Fibroblast of peridontal ligament (primary cell): ENCODE data around the gene SGCA.
A peak's percentile ranks its signal among the peaks of the same experiment; 100 is the strongest.

Experiments used
- DNase-seq: peaks from one replicate; pipeline ENCODE4 v3.0.0-alpha.2; 2010; ENCODE audit errors: extremely low read depth

SGCA gene

DNA sequence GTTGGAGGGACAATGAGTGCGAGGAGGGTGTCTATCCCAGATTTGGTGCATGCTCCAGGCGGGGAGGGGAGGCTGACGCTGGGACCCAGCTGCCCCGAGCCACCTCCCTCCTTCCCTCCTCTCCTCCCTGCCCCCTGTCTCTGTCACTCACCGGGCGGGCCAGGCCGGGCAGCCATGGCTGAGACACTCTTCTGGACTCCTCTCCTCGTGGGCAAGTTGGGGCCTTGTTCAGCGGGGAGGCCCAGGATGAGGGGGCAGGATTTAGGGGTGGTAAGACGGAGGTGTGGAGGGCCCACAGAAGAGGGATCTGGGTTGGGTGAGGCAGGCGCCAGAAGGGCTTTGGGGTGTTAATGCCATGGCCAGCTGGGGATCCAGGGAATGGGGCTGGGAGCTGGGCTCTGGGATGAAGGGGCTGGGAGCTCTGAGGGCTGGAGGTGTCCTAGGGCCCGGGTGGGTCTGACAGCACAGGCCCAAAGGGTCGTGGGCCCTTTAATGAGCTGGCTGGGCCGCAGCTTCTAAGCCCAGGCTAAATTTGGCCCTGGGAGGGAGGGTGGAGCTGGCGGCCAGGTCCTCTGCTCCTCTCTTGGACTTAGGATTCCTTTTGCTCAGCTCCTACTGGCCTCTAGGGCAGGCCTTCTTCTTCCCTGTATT is at the start of gene SGCA:
TSS of gene SGCA (plus strand) at position 139 of the 651 bp plus-strand sequence. CDS start at position 175, 36 bp downstream.
- no peak for DNase-seq

GRCh38 chr17:50117202-50118051 is 48.4 kb upstream of the SGCA start:
- DNase-seq = peak; percentile 24

GRCh38 chr17:50118076-50118827 is 47.6 kb upstream of the SGCA start:
- no peak for DNase-seq

- DNase-seq = no peak
These were observed 47.0 kb upstream of the SGCA start for GRCh38 chr17:50118828-50119218.

DNA sequence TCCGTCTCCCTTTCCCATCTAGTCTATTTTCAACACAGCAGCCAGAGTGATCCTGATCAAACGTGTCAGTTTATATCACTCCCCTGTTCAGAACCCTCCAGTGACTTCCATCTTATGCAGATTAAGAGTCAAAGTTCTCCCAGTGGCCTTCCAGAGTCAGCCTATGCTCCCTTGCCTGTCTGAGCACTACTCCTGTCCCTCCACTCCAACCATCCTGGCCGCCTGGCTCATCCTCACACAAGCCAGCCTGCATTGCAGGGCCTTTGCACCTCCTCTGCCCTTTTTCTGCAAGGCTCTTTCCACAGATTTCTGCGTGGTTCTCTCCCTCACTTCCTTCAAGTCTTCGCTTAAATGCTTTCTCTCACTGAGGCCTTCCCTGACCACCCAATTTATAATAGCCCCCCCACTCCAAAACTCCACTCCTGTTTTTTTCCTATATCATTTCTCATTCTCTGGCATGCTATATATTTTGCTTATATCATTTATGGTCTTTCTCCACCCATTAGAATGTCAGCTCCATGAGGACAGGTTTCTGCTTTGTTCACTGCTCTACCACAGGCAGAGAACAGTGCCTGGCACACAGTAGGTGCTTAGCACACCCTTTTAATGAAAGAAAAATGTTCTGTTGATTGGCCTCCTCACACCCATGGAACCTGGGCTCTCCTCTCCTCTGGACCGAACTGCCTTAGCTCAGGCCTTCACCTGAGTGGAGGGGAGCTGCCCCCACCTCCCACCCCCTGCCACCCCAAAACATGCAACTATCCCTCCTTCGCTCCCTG is 45.1 kb upstream of the SGCA start:
- no peak for DNase-seq

DNA sequence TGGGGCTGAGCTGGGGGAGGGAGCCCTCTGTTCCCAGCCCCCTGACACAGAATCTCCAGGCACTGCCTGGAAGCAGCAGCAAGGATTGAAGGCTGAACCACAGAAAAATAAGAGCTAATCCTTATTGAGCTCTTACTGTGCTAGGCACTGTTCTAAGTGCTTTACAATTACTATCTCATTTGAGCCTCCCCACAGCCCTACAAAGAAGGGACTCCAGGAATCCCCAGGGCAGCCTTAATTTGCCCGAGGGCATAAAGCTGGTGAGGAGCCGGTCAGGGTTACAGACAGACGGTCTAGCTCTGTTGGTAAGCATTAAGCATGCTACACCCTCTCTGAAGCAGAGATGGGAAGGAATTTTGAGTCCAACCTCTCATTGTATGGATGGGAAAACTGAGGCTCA is 42.9 kb upstream of the SGCA start:
- no peak for DNase-seq

DNA sequence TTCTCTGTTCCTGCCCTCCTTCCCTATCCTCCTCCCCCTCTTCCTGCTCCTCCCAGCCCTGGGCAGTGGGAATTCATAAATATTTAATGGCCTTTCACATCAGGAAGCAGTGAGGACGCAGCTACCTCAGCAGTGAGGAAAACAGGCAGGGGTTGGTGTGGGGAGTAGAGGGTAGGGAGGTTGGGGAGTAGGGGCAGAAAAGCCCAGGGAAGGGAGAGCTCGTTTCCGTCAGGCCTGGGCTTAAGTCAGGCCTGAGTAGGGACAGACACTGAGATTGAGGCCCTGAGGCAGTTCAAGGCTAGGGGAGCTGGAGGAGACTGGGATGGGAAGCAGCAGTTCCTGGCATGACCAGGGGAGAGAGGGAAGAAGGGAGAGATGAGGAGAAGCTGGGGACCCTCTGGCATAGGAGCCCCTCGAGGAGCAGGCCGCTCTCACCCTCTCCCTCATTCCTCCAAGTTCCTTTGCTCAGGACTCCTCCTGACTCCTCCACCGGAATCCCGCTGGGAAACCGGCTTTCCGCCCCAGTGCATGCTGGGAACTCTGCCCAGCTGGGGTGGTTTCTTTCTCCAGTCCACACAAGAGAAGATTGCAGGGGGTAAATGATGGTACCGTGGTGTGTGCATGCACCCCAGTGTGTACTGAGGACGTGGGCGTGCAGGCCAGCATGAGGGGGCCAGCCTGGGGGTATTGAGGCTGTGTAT is 42.0 kb upstream of the SGCA start:
- peak; percentile 27 for DNase-seq

GRCh38 chr17:50125420-50125997 is 40.3 kb upstream of the SGCA start:
- no peak for DNase-seq

DNA sequence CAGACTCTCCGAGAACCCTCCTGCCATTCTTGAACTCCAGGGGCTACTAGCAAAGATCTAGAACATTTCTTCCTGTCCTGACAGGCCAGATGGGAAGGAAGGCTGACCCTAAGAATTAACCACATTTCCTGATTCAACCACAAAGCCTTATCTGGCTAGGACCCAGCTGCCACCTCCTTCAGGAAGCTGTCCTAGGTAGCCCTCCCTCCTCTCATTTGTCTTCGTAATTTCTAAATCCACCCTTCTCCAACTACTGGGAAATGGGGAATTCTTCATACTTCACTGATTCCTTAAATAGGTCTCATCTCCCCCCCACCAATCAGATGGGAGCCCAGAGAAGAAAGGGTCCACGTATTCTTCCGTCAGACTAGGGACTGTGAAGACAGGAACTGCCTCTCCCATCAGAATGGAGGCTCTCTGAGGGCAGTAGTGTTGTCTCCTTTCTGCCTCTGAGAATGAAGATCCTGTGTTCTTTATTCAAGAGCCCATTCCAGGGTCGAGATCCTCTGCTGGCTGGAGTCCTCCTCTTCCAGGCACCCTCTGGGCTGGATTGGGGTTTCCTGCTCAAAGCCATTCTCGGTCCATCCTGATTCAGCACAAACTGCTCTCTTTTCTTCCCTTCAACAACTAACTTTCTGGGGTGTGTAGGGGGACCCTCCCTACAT is 38.0 kb upstream of the SGCA start:
- no peak for DNase-seq

DNA sequence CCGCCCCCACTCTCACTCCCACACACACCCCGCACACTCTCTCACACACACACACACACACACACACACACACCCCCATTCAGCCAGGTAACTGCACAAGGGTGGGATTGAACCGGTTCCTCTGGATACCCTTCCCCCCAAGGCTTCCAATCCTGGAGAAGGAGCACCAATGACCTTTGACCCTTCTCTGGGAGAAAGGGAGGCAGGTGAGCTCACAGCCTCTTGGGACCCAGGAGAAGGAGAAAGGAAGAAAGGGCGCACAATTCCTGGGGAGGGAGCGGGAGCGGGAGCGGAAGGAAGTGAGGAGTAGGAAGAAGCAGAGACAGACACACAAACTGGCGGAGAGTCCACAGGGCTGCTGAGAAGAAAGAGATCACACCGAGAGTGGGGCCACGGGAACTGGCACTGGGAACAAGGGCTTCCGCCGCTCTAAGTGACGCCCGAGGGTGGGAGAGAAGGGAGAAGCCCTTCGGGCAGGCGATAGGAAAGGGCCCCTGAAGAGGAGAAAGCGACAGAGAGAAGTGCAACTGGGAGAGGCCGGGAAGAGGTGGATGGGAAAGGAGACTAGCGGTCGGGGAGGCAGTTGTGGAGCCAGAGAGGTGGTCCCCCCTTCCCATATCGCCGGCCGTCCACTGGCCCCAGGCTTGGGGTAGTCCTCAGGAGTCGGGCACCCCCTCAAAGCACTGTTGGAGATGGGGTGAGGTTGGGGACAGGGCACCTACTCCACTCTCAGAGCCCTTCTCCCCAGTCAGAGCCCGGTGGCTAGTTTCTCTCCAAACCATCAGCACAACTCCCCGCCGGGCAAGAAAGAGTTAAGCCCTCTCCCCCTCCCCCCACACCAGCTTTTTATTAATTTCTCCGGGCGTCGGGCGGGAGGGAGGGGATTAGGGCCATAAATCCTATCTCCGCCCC is 37.1 kb upstream of the SGCA start:
- DNase-seq = no peak

- no peak for DNase-seq
These were observed 36.5 kb upstream of the SGCA start for GRCh38 chr17:50129353-50129727.

GRCh38 chr17:50129728-50130558 is 35.9 kb upstream of the SGCA start, which contains the start of gene SAMD14:
Gene SAMD14 (minus strand): TSS chr17:50130160. CDS start chr17:50124959, 5,201 bp downstream.
- no peak for DNase-seq

- DNase-seq = no peak
These were observed 35.1 kb upstream of the SGCA start for GRCh38 chr17:50130559-50131305.

DNA sequence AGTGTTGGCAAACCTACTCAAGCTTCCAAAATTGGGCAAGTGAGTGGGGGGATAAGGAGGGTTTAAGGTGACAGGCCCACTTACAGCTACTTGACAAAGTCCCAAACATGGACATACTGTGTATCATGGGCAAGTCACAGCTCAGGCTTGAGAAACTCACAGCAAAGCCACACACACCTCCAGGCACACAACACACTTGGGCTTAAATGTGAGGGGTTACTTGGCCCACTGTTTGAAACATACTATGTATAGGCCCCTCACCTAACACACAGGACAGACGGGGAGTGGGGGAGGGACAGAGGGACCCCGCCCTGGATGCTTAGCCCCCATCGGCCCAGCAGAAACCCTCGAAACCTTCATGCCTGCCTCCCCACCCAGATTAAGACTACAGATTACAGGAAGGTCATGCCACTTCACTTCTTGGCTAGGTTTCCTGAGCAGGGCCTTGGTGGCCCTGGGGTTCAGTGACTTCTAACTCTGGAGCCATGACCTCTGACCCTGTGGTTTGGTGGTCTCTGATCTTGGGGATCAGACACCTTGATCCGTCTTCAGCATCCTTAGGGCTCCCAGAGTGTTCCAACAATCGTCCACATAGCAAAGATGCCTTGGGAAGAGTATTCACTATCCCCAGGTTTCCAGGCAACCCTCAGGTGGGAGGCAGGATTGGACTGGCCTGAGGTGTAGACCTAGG is 33.6 kb upstream of the SGCA start:
- no peak for DNase-seq

- DNase-seq = no peak
These were observed 32.6 kb upstream of the SGCA start for GRCh38 chr17:50133028-50133768.

DNA sequence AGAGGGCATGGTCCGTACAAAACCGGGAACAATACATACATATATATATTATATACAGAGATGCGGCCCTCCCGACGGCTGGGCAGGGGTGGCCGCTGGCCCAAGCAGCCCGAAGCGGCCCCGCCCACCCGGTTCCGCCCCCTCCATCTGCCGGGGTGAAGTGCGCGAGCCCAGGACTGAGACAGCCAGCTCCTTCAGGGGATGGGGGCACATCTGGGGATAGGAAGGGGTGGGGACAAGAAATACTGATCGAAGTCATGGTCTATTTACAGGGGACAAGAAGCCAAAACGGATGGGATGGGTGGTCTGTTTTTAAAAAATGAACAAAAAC is 32.1 kb upstream of the SGCA start:
- no peak for DNase-seq
